ENCODE results near the gene SERINC3.

DNA sequence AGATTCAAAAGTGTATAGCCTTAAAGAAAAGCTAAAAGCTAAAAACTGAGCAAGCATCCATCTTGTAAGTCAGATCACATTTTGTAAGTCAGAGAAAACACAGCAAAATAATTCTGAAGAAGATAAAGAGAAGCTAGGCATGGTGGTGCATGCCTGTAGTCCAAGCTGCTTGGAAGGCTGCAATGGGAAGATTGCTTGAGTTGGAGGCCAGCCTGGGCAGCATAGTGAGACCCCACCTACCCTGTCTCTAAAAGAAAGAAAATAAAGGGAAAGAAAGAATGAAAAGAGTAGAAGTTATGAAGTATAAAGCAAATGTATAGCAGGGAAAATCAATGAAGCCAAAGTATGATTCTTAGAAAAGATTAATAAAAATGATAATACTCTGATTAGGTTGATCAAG lies 40.0 kb upstream of the SERINC3 start:
- TF ChIP-seq CTCF (IDR thresholded peaks at IDR 0.05) (no peak), EZH2 (IDR thresholded peaks at IDR 0.05; ENCODE audit: borderline replicate concordance, insufficient read depth, low read depth, low read length, poor library complexity, severe bottlenecking) (no peak)

All from B cell (primary cell).